ENCODE measurements around the gene AQP2.

DNA sequence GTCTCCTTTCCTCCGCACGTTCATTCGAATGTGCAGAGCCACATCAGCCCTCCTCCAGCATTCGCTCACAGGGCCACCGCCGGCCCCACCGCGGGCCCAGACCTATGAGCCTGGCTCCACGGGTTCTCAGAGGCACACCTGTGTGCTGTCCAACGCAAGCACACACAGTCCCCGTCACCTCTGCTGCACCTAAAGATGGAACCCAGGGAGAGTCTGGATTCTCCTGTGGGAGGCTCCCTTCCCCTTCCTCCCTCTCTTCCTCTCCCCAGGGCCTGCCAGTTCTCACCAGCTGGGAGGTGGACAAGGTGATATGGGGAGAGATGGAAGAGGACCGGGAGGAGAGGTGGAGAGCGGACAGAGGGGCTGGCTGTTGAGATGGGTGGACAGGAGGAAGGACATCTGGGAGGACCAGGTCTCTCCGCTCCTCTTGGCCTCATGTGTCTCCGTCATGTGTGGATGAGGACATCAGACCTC, 17.3 kb downstream of the AQP2 start:
- TF ChIP-seq POLR2AphosphoS5 (IDR thresholded peaks at IDR 0.05; ENCODE audit: low read depth, low read length), result no peak
- no peak for TF ChIP-seq SIN3A (IDR thresholded peaks at IDR 0.05; ENCODE audit: borderline replicate concordance, insufficient read depth, low read length)
- TF ChIP-seq, protein P1, sequence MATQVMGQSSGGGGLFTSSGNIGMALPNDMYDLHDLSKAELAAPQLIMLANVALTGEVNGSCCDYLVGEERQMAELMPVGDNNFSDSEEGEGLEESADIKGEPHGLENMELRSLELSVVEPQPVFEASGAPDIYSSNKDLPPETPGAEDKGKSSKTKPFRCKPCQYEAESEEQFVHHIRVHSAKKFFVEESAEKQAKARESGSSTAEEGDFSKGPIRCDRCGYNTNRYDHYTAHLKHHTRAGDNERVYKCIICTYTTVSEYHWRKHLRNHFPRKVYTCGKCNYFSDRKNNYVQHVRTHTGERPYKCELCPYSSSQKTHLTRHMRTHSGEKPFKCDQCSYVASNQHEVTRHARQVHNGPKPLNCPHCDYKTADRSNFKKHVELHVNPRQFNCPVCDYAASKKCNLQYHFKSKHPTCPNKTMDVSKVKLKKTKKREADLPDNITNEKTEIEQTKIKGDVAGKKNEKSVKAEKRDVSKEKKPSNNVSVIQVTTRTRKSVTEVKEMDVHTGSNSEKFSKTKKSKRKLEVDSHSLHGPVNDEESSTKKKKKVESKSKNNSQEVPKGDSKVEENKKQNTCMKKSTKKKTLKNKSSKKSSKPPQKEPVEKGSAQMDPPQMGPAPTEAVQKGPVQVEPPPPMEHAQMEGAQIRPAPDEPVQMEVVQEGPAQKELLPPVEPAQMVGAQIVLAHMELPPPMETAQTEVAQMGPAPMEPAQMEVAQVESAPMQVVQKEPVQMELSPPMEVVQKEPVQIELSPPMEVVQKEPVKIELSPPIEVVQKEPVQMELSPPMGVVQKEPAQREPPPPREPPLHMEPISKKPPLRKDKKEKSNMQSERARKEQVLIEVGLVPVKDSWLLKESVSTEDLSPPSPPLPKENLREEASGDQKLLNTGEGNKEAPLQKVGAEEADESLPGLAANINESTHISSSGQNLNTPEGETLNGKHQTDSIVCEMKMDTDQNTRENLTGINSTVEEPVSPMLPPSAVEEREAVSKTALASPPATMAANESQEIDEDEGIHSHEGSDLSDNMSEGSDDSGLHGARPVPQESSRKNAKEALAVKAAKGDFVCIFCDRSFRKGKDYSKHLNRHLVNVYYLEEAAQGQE (IDR thresholded peaks at IDR 0.05; ENCODE audit: insufficient read depth in 1 of 2, low read depth in 2 of 2, low read length in 2 of 2), result no peak
- TF ChIP-seq TAF1 (IDR thresholded peaks at IDR 0.05; ENCODE audit: borderline replicate concordance, insufficient read depth, low read length), result no peak
- TF ChIP-seq FOXP2 (optimal IDR thresholded peaks at IDR 0.05; ENCODE audit: borderline replicate concordance, extremely low read depth, extremely low read length, insufficient read depth), result no peak

Data from PFSK-1 (cell line).